DND-41 (cell line): ENCODE data around the gene MICAL3.

Experiments used
- ATAC-seq: fragments of 200-7000 bp; cut with Tn5 transposase; 3 replicates; pipeline ENCODE4 v1.9.1; 2021; ENCODE audit warnings: low read depth; ENCODE audit not compliant: insufficient read depth
- DNase-seq: peaks from one replicate; pipeline ENCODE4 v3.0.0-alpha.2; 2020
- H2AFZ ChIP-seq: 2 replicates; pipeline ENCODE4 v1.6.0; 2012; ENCODE audit warnings: low read depth, low read length
- H3K27ac ChIP-seq: 2 replicates; pipeline ENCODE4 v1.5.1; 2012; ENCODE audit warnings: low read length, inconsistent platforms
- H3K27me3 ChIP-seq: fragments of 200-600 bp; sonication (generic); 2 replicates; pipeline ENCODE4 v1.6.0; 2012; ENCODE audit warnings: low read length, mild to moderate bottlenecking, inconsistent platforms; ENCODE audit not compliant: insufficient read depth, poor library complexity
- H3K36me3 ChIP-seq: 2 replicates; pipeline ENCODE4 v1.5.1; 2012; ENCODE audit warnings: low read length, inconsistent platforms; ENCODE audit not compliant: insufficient read depth
- H3K4me1 ChIP-seq: 2 replicates; pipeline ENCODE4 v1.5.1; 2012; ENCODE audit warnings: mild to moderate bottlenecking, low read length; ENCODE audit not compliant: insufficient read depth
- H3K4me2 ChIP-seq: 2 replicates; pipeline ENCODE4 v1.6.0; 2012; ENCODE audit warnings: mild to moderate bottlenecking, moderate library complexity, low read length, inconsistent platforms; ENCODE audit not compliant: insufficient read depth
- H3K4me3 ChIP-seq, 2 experiments: fragments of 200-600 bp in 1 of 2; shearing (Covaris generic) in 1 of 2; 2 replicates each; pipeline ENCODE4 v1.5.1; 2012 to 2016; ENCODE audit warnings: inconsistent platforms in 2 of 2, low read length in 2 of 2, mild to moderate bottlenecking in 2 of 2, low read depth in 1 of 2, moderate library complexity in 1 of 2
- H3K79me2 ChIP-seq: 2 replicates; pipeline ENCODE4 v1.6.0; 2012; ENCODE audit warnings: low read length, inconsistent platforms; ENCODE audit not compliant: insufficient read depth
- H3K9ac ChIP-seq: 2 replicates; pipeline ENCODE4 v1.6.0; 2012; ENCODE audit warnings: low read depth, mild to moderate bottlenecking, inconsistent platforms, low read length, moderate library complexity
- H3K9me3 ChIP-seq: 2 replicates; pipeline ENCODE4 v1.5.1; 2012; ENCODE audit warnings: low read length, moderate library complexity, mild to moderate bottlenecking, inconsistent platforms; ENCODE audit not compliant: insufficient read depth, severe bottlenecking
- H4K20me1 ChIP-seq: 2 replicates; pipeline ENCODE4 v1.6.0; 2012; ENCODE audit warnings: low read length; ENCODE audit not compliant: insufficient read depth
- EZH2 ChIP-seq: IDR thresholded peaks from 3 replicates; pipeline ENCODE4 v1.6.1; 2012; ENCODE audit warnings: borderline replicate concordance, low read depth, mild to moderate bottlenecking, moderate library complexity, low read length, inconsistent platforms; ENCODE audit not compliant: severe bottlenecking
- TF ChIP-seq, protein P1 (sequence below): IDR thresholded peaks from 2 replicates; pipeline ENCODE4 v1.5.1; 2012; ENCODE audit warnings: borderline replicate concordance, low read length, moderate library complexity, mild to moderate bottlenecking; ENCODE audit not compliant: poor library complexity, severe bottlenecking; ENCODE audit errors: extremely low read depth

MICAL3 gene

GRCh38 chr22:17822087-17822486, 202.3 kb downstream of the MICAL3 start:
- Histone ChIP-seq H4K20me1 (no peaks in the 10 kb centered on the region), H3K9me3 (no peaks in the 10 kb centered on the region), H2AFZ (no peak overlapping the region), H3K4me3 (no peak overlapping the region), H3K4me1 (no peaks in the 10 kb centered on the region), H3K36me3 (peaks cover 27% of the 10 kb centered on the region), H3K27ac (no peak overlapping the region), H3K79me2 (no peaks in the 10 kb centered on the region), H3K4me2 (no peak overlapping the region), H3K27me3 (no peaks in the 10 kb centered on the region), H3K9ac (no peak overlapping the region)
- ATAC-seq, result no peak
- TF ChIP-seq, protein P1, sequence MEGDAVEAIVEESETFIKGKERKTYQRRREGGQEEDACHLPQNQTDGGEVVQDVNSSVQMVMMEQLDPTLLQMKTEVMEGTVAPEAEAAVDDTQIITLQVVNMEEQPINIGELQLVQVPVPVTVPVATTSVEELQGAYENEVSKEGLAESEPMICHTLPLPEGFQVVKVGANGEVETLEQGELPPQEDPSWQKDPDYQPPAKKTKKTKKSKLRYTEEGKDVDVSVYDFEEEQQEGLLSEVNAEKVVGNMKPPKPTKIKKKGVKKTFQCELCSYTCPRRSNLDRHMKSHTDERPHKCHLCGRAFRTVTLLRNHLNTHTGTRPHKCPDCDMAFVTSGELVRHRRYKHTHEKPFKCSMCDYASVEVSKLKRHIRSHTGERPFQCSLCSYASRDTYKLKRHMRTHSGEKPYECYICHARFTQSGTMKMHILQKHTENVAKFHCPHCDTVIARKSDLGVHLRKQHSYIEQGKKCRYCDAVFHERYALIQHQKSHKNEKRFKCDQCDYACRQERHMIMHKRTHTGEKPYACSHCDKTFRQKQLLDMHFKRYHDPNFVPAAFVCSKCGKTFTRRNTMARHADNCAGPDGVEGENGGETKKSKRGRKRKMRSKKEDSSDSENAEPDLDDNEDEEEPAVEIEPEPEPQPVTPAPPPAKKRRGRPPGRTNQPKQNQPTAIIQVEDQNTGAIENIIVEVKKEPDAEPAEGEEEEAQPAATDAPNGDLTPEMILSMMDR, result no peak
- TF ChIP-seq EZH2, result no peak
- no peak for DNase-seq

DNA sequence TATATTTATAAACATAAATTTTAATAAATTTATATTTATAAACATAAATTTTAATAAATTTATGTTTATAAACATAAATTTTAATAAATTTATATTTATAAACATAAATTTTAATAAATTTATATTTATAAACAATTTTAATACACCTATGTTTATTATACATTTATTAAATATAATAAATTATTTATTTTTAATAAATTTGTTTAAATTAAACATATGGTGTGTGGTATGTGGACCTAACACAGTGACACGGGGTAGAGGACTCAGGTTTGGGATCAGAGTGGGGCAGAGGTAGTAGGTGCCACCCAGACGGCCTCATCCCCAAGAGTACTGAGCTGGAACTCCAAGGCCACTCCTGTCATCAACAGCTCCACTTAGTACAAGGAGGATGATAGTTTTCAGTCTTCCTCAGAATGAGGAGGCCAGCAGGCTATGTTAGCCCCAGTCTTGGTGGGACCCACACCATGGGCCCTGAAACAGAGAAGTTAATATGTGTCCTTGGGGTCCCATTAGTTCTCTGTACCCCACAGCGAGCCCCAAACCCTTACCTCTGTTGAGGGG, 203.4 kb downstream of the MICAL3 start:
- peaks cover 37% of the 10 kb centered on the region for H3K36me3 ChIP-seq

GRCh38 chr22:17818649-17819048, 205.7 kb downstream of the MICAL3 start:
- ATAC-seq, result no peak
- Histone ChIP-seq H3K36me3 (peaks cover 49% of the 10 kb centered on the region), H3K27me3 (no peaks in the 10 kb centered on the region), H3K9ac (no peak overlapping the region), H3K4me1 (no peaks in the 10 kb centered on the region), H3K9me3 (no peaks in the 10 kb centered on the region), H4K20me1 (no peaks in the 10 kb centered on the region; the same call in 1 of the 2 replicates), H3K79me2 (no peaks in the 10 kb centered on the region), H3K4me3 (no peak overlapping the region), H3K4me2 (no peak overlapping the region), H3K27ac (no peak overlapping the region), H2AFZ (no peak overlapping the region)
- DNase-seq, result no peak
- no peak for TF ChIP-seq EZH2
- TF ChIP-seq, protein P1, result no peak

More for the DNA sequence above, 203.4 kb downstream of the MICAL3 start:
- H3K9me3 ChIP-seq, result no peaks in the 10 kb centered on the region
- no peak overlapping the region for H3K4me3 ChIP-seq
- no peak overlapping the region for H3K4me2 ChIP-seq
- ATAC-seq, result no peak; the same call in 2 of the 3 replicates
- H3K27me3 ChIP-seq, result no peaks in the 10 kb centered on the region
- no peaks in the 10 kb centered on the region; the same call in 1 of the 2 replicates for H4K20me1 ChIP-seq
- no peaks in the 10 kb centered on the region for H3K79me2 ChIP-seq
- no peak overlapping the region for H2AFZ ChIP-seq
- no peak overlapping the region for H3K27ac ChIP-seq
- no peak for DNase-seq
- TF ChIP-seq EZH2, result no peak
- TF ChIP-seq, protein P1, result no peak
- no peak overlapping the region for H3K9ac ChIP-seq
- no peaks in the 10 kb centered on the region for H3K4me1 ChIP-seq
